T-helper 2 cell treated with Interferon-gamma antibody and Interleukin-4, amounts not matched to agents 100 ng/mL and 5 ng/mL, for 36 hours (primary cell): ENCODE results near the gene KAT7. TPM values are rescaled to one million over a fixed set of nuclear protein-coding genes. Genes with fewer than 3 reads are reported as not detected.

Source experiments
- intact Hi-C: fragments of 100-400 bp; cut with micrococcal nuclease; formaldehyde crosslinking; loops from one replicate; pipeline ENCODE4 v1.15.1; 2023
- total RNA-seq: library from RNA; stranded (reverse); gene quantifications from 2 replicates; pipeline ENCODE4 v1.2.3, GENCODE V29; 2022

The KAT7 gene
- total RNA-seq, 1 donor from 2014 or later = 73.3 TPM

DNA sequence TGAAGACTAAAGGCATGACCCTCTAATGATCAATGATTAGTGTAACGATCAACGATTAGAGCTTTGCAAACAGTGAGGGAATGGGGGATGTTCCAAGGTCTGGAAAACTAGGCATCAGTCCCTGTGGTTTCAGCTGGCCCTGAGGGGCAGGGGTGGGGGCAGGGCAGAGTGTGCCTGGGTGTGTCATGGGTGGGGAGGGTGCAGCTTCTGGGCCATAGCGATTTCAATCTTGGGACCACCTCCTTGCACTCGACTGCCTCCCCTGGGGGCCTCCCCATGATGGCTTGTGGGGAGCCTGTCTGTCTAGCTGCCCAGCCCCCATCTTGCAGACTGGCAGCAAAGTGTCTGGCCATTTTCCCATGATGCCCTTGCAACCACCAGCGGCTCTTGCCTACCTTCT is 51.0 kb downstream of the KAT7 start:
- intact Hi-C loops = no loop called here

DNA sequence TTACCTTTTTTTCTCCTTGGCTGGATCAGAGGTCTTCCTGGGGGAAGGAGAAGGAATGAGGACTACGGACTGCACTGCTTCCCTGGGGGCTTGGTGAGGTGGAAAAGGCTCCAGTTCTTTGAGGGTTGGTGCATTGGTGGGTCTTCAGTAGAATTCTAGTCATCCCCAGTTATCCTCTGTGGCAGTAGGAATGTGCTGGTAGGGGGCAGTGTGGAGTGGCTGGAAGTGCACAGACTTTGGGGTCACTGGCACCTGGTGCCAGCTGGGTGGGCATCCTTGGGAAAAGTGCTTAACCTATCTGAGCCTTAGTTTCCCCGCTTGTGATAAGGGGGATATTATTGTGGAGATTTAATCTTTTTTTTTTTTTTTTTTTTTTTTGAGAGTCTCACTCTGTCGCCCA is 53.1 kb downstream of the KAT7 start:
- intact Hi-C loops = no loop called here

DNA sequence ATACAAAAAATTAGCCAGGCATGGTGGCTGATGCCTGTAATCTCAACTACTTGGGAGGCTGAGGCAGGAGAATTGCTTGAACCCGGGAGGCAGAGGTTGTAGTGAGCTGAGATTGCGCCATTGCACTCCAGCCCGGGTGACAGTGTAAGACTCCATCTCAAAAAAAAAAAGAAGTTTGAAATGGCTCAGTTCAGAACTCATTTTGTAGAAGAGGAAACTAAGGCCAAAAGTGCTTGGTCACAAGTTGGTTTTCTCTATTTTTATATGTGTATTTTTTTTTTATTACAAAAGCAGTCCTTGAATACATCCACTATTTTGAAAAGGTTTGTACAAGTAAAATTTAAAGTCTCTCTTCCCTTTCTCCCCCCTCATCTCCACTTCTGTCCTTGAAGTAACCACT is 53.9 kb downstream of the KAT7 start:
- intact Hi-C loops = no loop called here

DNA sequence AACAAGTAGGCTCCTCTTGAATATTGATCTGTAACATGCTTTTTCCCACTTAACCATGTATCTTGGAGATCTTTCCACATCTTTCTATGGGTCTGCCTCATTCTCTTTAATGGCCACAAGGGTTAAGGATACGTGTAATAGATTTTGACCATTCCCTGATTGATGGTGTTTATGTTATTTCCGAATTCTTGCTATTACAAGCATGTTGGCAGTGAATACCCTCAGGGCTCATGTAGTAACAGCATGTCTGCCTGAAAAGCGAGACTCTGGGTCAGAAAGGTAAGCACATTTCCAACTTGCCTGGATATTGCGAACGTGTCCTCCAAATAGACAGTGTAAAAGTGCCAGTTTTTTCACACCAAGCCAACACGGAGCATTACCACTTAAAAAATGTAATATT is 54.4 kb downstream of the KAT7 start:
- intact Hi-C loops = no loop called here

DNA sequence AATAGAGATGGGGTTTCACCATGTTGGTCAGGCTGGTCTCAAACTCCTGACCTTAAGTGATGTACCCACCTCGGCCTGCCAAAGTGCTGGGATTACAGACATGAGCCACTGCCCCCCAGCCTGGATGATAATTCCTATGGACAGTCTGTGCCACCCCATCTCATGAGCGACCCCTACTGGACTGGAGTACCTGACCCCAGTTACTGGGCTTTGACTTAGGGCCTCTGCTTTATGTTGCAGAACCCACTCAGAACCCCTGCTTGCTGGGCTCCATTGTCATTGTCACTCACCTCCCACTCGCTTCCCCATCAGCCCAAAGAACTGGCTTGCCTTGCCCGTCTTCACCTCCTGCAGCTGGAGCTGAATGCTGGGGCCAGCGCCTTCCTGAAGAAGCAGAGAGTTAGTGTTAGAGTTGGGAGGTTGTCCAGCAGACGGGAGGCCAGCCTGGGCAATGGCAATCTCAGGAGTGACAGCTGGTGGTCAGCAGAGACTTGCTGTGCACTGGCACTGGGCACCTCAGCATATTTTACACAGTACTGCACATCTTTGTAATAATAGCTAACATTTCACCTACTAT is 55.4 kb downstream of the KAT7 start:
- intact Hi-C loops = no loop called here

DNA sequence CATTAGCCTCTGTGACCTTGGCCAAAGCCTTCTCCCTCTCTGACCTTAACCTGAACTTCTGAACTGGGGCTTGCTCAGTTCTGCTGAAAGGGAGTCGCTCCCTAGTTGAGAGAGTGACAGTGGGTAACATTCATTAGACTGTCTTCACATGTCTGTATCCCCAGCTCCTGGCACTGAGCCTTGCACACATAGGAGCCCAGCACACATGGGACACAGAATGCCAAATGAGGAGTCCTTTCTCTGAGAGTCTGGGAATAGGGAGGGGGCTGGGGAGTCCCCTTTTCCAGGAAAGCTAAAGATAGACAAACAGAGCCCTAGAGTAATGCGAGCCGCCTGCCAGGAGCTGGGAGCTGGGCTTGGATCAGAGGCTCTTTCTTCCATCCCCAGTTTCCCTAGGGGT is 56.8 kb downstream of the KAT7 start:
- intact Hi-C loops = no loop called here

DNA sequence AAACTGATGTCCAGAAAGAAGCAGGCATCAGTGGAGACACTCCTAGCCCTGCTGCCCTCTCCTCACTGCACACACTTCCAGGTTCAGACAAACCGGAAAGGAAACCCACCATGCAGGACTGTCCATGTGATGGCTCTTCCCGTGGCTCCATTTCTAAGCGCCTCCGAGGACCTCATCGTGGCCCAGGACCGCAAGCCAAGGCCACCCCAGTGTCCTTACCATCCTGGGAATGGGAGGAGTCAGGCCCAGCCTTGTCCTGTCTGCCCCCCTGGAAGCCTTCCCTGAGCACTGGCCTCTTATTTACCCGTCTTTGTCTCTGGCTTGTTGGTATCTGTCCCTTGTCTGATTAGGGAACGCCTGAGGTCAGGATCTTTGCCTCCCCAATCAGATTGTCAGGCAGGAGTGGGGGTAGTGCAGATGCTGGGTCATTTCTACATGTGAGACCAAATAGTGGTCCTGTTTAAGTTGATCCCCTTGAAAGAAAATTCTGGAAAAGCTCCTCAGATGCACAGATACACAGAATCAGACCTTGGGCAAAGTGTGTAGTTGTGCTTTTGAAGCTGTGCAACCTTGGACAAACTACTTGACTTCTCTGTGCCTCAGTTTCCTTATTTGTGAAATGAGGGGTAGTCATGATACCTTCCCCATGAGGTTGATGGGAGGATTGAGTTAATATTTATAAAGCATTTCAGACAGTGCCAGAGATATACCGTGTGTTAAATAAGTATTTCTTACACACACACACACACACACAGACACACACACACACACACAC is 58.6 kb downstream of the KAT7 start:
- intact Hi-C loops = no loop called here

DNA sequence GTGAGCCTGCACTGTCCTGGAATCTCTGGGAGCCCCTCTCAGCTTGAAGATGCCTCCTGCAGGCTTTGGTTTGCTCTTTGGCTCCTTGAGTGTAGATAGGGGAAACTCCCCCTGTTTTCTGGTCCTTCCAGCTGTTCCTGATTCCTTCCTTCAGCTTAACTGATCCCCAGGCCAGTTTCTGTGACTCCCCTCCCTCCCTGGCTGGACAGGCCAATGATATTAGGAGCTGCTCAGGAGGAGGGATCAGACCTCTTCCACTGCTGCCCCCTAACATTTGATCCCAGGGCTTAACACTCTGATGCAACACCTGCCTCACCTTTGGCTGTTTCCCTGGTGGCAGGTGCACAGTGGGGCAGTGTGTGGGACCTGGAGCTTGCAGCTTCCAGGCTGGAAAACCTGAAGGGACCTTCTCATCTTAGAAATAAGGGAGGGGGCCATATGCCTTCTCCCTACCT is 59.6 kb downstream of the KAT7 start, which contains the start of gene TAC4:
Gene TAC4, minus strand, starts transcription at position 51 of the 455 bp plus-strand sequence. CDS start 52 bp downstream, outside the sequence.
- intact Hi-C loops = no loop called here

DNA sequence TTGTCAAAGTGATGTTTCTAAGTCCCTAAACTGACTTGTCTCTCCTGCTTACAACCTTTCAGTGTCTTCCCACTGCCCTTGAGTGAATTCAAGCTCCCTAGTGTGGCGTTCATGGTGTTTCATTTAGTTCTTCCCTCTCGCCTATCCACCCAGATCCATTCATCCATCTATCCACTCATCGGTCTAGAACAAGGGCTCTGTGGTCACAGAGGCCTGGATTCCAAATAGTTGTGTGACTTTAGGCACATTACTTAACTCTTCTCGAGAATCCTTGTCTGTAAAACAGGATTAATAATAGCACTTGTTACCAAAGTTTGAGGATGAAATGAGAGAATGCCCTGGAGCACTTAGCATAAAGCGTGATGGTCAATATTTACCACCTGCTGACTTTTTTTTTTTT is 60.3 kb downstream of the KAT7 start:
- intact Hi-C loops = no loop called here

DNA sequence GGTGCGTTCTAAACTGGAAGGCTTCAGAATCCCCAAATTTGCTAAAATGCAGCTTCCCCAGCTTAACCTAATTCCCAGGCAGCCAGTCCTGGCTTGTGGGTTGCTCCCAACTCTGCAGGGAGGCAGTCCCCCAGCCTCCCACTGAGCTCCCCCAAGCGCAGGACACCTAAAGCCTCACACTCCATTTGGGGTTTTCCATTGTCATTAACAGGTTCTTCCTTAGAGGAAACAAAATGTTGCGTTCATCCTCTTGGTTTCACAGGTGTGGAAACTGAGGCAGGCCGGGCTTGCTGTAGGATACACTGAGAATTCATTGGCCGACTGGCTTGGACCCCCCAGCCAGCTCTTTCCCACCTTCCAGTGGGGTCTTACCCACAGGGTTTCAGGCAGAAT is 61.7 kb downstream of the KAT7 start:
- intact Hi-C loops = loop anchor here (2.0 to 5.0 kb wide), 3 partner anchors 61 to 281 kb away; partner anchors contain the start of genes KAT7 and SLC35B1

DNA sequence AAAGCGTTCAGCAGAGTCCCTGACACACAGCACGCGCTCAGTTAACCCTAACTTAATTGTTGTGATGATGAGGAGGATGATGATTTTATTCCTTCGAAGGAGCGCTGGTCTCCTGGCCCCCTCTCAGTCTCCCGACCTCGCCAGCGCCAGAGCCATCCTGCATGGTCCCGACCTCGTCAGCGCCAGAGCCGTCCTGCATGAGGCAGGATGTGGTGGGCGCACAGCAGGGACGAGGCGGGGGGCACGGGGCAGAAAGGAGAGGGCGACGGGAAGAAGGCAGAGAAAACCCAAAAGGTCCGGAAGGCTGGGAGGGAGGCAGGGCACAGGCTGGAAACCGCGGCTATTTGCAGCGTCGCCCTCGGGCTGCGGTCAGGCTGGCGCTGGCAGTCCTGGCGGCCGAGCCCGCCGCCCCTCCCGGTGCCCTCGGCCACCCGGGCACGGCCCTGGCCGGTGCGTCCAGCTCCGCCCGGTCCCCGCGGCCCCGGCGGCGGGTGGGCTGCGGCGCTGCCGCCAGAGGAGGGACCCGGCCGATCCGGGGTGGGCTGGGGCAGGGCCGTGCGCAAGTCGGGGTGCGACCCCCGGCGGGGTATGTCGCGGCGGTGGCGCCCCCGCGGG is 62.4 kb downstream of the KAT7 start:
- intact Hi-C loops = loop anchor here (2.0 to 5.0 kb wide), 3 partner anchors 62 to 282 kb away; partner anchors contain the start of genes KAT7 and SLC35B1

DNA sequence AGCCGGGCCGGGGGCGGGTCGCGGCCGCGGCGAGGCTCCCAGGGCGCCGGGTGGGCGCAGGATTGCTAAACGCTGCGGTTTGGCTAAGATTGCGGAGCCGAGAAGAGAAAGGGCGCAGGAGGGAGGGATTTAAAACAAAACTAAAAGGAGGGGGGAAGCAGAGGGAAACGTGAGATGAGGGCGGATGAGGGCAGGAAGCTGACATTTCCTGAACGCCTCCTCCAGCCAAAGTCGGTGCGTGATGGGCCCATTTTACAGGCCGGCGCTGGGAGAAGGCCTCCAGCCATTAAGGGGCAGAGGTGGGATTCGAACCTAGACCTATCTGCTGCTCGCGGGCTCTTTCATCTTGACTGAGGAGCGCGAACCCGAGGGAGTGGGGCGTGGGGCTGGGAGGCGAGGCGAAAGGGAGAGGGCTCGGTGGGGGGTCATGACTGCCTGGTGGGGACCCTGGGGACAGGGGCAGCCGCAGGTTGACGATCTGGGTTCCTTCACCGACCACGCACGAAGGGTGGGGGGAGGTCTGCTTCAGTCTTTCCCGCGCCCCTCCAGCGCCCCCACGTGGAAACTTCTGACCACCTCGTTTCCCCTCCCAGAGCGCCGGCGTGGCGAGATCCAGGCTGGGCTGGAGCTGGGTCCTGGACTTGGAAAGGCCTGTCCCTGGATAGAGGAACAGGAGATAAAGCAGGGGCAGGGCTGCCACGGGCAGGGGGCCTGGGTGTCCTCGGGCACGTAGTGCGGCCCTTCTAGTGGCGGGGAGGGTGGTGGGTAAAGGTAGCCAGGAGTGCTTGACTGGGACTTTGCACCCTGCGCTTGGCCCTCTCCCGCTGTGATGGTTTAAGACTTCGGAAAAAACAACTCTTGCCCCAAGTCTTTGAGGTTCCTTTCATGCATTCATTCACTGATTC is 63.2 kb downstream of the KAT7 start:
- intact Hi-C loops = loop anchor here (2.0 to 5.0 kb wide), 3 partner anchors 63 to 283 kb away; partner anchors contain the start of genes KAT7 and SLC35B1

DNA sequence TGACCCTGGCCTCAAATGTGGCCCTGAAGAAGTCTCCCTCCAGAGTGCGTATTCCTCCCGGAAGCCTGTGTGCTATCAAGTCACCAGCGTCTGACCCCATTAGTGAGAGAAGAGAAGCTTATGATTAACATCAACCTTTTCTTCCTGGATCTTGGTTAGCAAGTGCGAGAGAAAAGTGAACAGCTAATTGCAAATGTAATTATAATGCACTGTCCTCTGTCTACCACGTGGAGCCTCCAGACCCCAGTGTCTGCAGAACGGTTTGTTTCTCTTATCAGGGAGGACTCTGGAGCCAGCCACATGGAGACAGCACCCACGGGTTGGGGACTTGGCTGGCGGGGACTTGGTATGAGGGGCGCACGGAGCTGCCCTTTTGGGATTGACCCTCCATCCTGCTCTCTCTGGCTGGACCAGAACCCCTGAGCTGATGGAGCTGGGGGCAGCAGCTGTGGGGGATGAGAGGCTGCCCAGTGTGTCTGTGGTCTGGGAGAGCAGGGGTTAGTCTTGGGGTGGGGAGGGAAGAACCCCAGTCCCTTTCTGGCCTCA is 65.1 kb downstream of the KAT7 start:
- intact Hi-C loops = loop anchor here (5.0 kb wide), 1 partner anchor 146 kb away; the partner anchor contains the start of gene SLC35B1

DNA sequence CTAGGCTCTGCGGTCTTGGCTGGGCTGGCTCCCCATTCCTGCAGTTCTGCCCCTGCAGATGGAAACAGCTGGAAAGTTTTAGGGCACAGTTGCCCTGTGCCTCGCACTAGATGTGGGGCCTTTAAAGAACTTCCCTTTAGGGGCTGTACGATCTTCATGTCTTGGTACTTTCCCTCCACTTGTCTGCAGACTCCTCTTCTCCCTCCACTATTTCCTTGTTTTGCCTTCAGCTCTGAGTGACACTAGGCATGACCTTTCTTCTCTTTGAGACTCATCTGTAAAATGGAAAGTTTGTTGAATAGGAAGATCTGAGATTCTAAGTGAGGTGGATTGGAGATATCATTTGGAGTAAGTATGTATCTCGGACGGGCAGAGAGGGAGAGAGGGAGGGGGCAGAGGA is 65.6 kb downstream of the KAT7 start:
- intact Hi-C loops = loop anchor here (5.0 kb wide), 1 partner anchor 147 kb away; the partner anchor contains the start of gene SLC35B1

DNA sequence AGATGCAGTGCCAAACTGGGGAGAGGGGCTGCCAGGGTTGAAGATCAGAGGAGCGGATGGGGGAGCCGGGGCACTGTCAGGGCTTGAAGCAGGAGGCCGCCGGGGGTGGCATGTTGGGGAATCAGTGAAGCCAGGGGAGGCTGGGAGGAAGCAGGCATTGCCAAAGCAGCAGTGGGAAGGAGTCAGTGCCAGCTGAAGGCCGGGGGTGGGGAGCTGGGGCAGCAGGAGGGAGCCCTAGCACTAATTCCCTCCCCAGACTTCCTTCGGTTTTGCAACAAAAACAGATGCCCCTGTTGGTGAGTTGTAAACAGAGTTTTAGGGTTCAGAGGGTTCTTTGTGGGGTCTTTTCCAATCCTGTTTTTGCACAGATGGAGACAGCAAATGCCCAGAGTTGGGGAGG is 70.3 kb downstream of the KAT7 start:
- intact Hi-C loops = no loop called here

DNA sequence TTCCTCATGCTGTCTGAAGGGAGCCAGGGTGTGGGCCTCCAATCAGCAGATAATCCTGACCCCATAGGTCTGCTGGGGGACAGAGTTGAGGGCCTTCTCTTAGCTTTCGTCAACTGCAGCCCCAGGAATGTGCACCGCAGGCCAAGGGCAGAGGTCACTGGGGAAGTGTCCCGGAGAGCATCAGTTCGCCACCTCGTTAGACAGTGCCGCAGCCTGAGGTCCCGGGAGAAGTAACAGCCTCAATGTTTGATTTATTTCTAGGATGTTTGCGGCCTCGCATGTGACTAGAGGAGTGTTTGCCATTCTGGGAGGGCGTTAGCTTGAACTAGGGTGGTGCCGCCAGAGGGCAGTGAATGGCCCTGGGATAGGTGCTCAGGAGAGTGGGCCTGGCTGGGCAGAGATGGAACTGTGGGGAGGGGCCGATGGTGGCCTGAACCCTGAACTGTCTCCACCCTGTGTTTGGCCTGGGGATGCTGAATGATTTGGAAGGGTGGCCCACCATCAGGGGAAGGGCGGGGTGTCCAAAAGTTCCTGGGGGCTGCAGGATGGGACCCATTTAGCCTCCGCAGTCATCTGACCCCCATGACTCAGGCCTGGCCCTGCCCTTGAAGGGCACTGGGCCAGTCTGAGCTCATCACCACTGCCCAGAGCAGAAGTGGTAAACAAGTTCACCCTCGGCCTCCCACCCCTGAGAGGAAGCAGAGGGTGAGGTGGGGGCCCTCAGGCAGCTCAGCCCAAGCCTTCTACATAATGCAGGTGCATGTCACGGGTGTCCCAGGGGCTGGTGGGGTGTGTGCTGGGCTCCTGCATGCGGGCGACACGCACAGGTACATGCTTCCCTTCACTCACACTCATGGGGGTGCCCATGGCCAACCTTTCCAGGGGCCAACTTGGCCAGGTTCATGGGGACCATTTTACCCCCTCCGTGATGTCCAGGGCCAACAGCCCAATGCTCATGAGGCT is 71.8 kb downstream of the KAT7 start:
- intact Hi-C loops = no loop called here

DNA sequence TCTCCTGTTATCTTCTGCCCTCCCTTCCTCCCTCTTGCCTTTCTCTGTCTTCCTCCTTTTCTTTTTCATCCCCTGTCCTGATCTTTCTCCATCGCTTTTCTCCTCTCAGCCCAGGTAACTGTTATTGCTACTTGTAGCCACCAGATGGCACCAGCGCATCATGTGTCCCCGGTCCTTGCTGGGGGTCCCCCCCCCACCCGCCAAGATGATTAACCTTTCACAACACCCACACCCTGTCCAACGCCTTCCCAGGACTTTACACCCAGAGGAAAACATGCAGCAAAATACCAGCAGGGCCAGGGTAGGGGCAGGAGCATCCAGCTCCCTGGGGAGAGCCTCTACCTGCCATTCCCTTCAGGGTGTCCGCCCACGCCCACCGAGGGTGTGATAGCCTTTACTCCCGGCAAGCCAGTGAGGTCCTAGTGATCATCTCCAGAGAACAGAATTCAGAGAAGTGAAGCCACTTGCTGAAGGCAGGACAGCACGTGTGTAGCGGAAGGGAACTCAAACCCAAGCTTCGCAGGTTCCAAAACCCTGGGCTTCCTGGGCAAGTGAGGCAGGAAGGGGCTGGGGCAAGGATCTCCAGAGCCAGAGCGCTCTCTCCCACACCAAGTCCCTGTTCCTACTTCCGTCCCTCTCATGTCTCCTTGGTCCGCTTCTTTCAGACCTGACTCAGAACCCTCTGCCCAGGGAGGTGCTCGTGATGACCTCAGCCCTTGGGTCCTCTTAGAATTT is 72.8 kb downstream of the KAT7 start:
- intact Hi-C loops = loop anchor here (1.0 kb wide), 1 partner anchor 137 kb away; no protein-coding TSS in a partner anchor

DNA sequence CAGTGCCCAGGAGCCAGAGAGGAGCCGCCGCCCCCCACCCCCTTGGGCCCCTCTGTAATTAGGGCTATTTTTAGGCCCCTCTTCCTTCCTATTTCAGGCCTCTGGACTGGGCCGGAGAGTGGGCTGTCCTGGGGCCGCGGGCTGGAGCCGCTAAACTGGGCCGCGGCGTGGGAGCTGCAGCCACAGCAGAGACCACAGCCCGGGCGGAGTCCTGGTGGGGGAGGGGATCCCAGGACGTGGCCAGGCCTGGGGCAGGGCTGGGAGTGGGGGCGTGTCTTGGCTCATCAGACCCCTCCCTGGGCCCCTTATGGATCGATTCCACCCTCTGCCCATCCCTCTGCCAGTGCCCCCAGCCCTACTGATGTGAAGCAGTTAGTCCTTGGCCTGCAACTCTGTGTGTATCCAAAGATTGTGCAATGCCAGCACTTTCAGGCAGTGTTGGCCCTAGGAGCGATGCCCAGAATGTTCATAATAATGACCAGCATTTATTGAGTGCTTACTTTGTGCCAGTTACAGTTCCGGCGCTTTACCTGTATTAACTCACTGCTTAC is 74.4 kb downstream of the KAT7 start:
- intact Hi-C loops = no loop called here

DNA sequence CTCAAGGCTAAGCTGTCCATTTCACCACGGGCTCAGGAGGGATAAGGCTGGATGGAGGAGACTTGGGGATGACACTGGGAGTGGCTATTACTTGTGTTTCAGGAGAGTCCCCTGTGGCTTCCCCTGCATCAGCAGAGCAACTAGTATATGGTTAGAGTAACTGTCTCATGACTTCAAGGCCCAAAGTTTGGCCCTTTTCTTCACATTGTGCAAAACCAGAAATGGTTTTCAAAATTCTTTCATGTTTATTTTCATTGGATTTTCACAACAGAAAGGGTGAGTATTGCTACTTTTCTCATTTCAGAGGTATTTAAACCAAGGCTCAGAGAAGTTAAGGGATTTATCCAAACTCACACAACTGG is 77.5 kb downstream of the KAT7 start:
- intact Hi-C loops = no loop called here
